Measurements from ENCODE around the gene INPP5D.
"Not testable (repeated sequence)": the region's sequence is repeated elsewhere in the genome, so short reads cannot be mapped to it uniquely, and the experiment has no call there.

INPP5D gene

GRCh38 chr2:233189025-233189424 is 128.9 kb downstream of the INPP5D start:
- no CpG with 5 or more reads among the region's 8 CpGs for WGBS (ENCODE audit: extremely low coverage, insufficient coverage, low lambda C conversion rate)
- Histone ChIP-seq H3K27me3 (ENCODE audit: insufficient read depth, low read length, poor library complexity) (no peaks in the 10 kb centered on the region), H2AK5ac (ENCODE audit: low read length) (no peak overlapping the region), H3K4me1 (ENCODE audit: control insufficient read depth, low read depth, low read length) (no peaks in the 10 kb centered on the region), H3K4me2 (ENCODE audit: low read length) (no peak overlapping the region), H4K8ac (ENCODE audit: low read depth, low read length) (no peak overlapping the region), H3K56ac (ENCODE audit: low read length) (no peak overlapping the region), H3K36me3 (ENCODE audit: control insufficient read depth, insufficient read depth, low read length) (no peaks in the 10 kb centered on the region), H2BK5ac (ENCODE audit: low read length) (no peak overlapping the region), H3K79me1 (ENCODE audit: low read length) (no peaks in the 10 kb centered on the region), H3K4me3 (ENCODE audit: low read length) (no peak overlapping the region), H3K4ac (ENCODE audit: low read depth, low read length) (no peak overlapping the region), H4K5ac (ENCODE audit: low read length) (no peak overlapping the region), H3K9ac (ENCODE audit: low read length) (no peak overlapping the region), H3K27ac (ENCODE audit: low read depth, low read length) (no peak overlapping the region), H3K79me2 (ENCODE audit: control insufficient read depth, insufficient read depth, low read length) (no peaks in the 10 kb centered on the region), H3K18ac (ENCODE audit: low read length) (no peak overlapping the region), H2BK120ac (ENCODE audit: low read depth, low read length) (no peak overlapping the region), H2BK15ac (replicated peaks; ENCODE audit: low read depth) (no peak overlapping the region), H3K23ac (ENCODE audit: low read length) (no peak overlapping the region)
- no peak for DNase-seq

GRCh38 chr2:233191016-233191415 is 130.9 kb downstream of the INPP5D start:
- not testable (repeated sequence) for H4K5ac ChIP-seq (ENCODE audit: low read length); H3K27me3 ChIP-seq (ENCODE audit: insufficient read depth, low read length, poor library complexity); H3K4me3 ChIP-seq (ENCODE audit: low read length); H2BK15ac ChIP-seq (replicated peaks; ENCODE audit: low read depth); DNase-seq; H3K18ac ChIP-seq (ENCODE audit: low read length); H3K79me2 ChIP-seq (ENCODE audit: control insufficient read depth, insufficient read depth, low read length); H3K79me1 ChIP-seq (ENCODE audit: low read length); H3K4me2 ChIP-seq (ENCODE audit: low read length); H3K56ac ChIP-seq (ENCODE audit: low read length); H2BK5ac ChIP-seq (ENCODE audit: low read length); H3K27ac ChIP-seq (ENCODE audit: low read depth, low read length); H3K4me1 ChIP-seq (ENCODE audit: control insufficient read depth, low read depth, low read length); H2AK5ac ChIP-seq (ENCODE audit: low read length); H2BK120ac ChIP-seq (ENCODE audit: low read depth, low read length); H3K9ac ChIP-seq (ENCODE audit: low read length); H3K36me3 ChIP-seq (ENCODE audit: control insufficient read depth, insufficient read depth, low read length); H3K4ac ChIP-seq (ENCODE audit: low read depth, low read length); H4K8ac ChIP-seq (ENCODE audit: low read depth, low read length); H3K23ac ChIP-seq (ENCODE audit: low read length)
- WGBS (ENCODE audit: extremely low coverage, insufficient coverage, low lambda C conversion rate), result no CpG with 5 or more reads among the region's 2 CpGs

GRCh38 chr2:233193738-233194137 is 133.6 kb downstream of the INPP5D start:
- Histone ChIP-seq H4K5ac (ENCODE audit: low read length) (no peak overlapping the region), H3K23ac (ENCODE audit: low read length) (no peak overlapping the region), H3K4me3 (ENCODE audit: low read length) (no peak overlapping the region), H2BK15ac (replicated peaks; ENCODE audit: low read depth) (no peak overlapping the region), H3K9ac (ENCODE audit: low read length) (no peak overlapping the region), H2AK5ac (ENCODE audit: low read length) (no peak overlapping the region), H3K27me3 (ENCODE audit: insufficient read depth, low read length, poor library complexity) (no peaks in the 10 kb centered on the region), H3K27ac (ENCODE audit: low read depth, low read length) (no peak overlapping the region), H3K18ac (ENCODE audit: low read length) (no peak overlapping the region), H3K56ac (ENCODE audit: low read length) (no peak overlapping the region), H3K79me1 (ENCODE audit: low read length) (no peaks in the 10 kb centered on the region), H3K4me1 (ENCODE audit: control insufficient read depth, low read depth, low read length) (no peaks in the 10 kb centered on the region), H3K79me2 (ENCODE audit: control insufficient read depth, insufficient read depth, low read length) (no peaks in the 10 kb centered on the region), H3K36me3 (ENCODE audit: control insufficient read depth, insufficient read depth, low read length) (no peaks in the 10 kb centered on the region), H2BK5ac (ENCODE audit: low read length) (no peak overlapping the region), H3K4ac (ENCODE audit: low read depth, low read length) (no peak overlapping the region), H4K8ac (ENCODE audit: low read depth, low read length) (no peak overlapping the region), H2BK120ac (ENCODE audit: low read depth, low read length) (no peak overlapping the region), H3K4me2 (ENCODE audit: low read length) (no peak overlapping the region)
- no CpG with 5 or more reads among the region's 11 CpGs for WGBS (ENCODE audit: extremely low coverage, insufficient coverage, low lambda C conversion rate)
- DNase-seq, result no peak

- no CpG with 5 or more reads among the region's 5 CpGs for WGBS (ENCODE audit: extremely low coverage, insufficient coverage, low lambda C conversion rate)
- H3K79me1 ChIP-seq (ENCODE audit: low read length), result no peaks in the 10 kb centered on the region
- no peak overlapping the region for H3K23ac ChIP-seq (ENCODE audit: low read length)
- no peak for DNase-seq
- no peak overlapping the region for H3K9ac ChIP-seq (ENCODE audit: low read length)
- H2BK15ac ChIP-seq (replicated peaks; ENCODE audit: low read depth), result no peak overlapping the region
- no peak overlapping the region for H2BK5ac ChIP-seq (ENCODE audit: low read length)
- no peak overlapping the region for H3K4me3 ChIP-seq (ENCODE audit: low read length)
- H3K36me3 ChIP-seq (ENCODE audit: control insufficient read depth, insufficient read depth, low read length), result no peaks in the 10 kb centered on the region
- H2BK120ac ChIP-seq (ENCODE audit: low read depth, low read length), result no peak overlapping the region
- H3K79me2 ChIP-seq (ENCODE audit: control insufficient read depth, insufficient read depth, low read length), result no peaks in the 10 kb centered on the region
- H2AK5ac ChIP-seq (ENCODE audit: low read length), result no peak overlapping the region
- no peaks in the 10 kb centered on the region for H3K27me3 ChIP-seq (ENCODE audit: insufficient read depth, low read length, poor library complexity)
- H3K4ac ChIP-seq (ENCODE audit: low read depth, low read length), result no peak overlapping the region
- no peak overlapping the region for H4K8ac ChIP-seq (ENCODE audit: low read depth, low read length)
- H3K56ac ChIP-seq (ENCODE audit: low read length), result no peak overlapping the region
- no peaks in the 10 kb centered on the region for H3K4me1 ChIP-seq (ENCODE audit: control insufficient read depth, low read depth, low read length)
- no peak overlapping the region for H3K27ac ChIP-seq (ENCODE audit: low read depth, low read length)
- H3K18ac ChIP-seq (ENCODE audit: low read length), result no peak overlapping the region
- H3K4me2 ChIP-seq (ENCODE audit: low read length), result no peak overlapping the region
- H4K5ac ChIP-seq (ENCODE audit: low read length), result no peak overlapping the region
Measured at GRCh38 chr2:233195027-233195426, 134.9 kb downstream of the INPP5D start.

- Histone ChIP-seq H3K36me3 (ENCODE audit: control insufficient read depth, insufficient read depth, low read length) (no peaks in the 10 kb centered on the region), H3K27me3 (ENCODE audit: insufficient read depth, low read length, poor library complexity) (no peaks in the 10 kb centered on the region), H3K9ac (ENCODE audit: low read length) (no peak overlapping the region), H2BK15ac (replicated peaks; ENCODE audit: low read depth) (no peak overlapping the region), H3K79me2 (ENCODE audit: control insufficient read depth, insufficient read depth, low read length) (no peaks in the 10 kb centered on the region), H3K27ac (ENCODE audit: low read depth, low read length) (no peak overlapping the region), H2BK120ac (ENCODE audit: low read depth, low read length) (no peak overlapping the region), H3K79me1 (ENCODE audit: low read length) (no peaks in the 10 kb centered on the region), H4K5ac (ENCODE audit: low read length) (no peak overlapping the region), H3K4me2 (ENCODE audit: low read length) (no peak overlapping the region), H4K8ac (ENCODE audit: low read depth, low read length) (no peak overlapping the region), H3K4me1 (ENCODE audit: control insufficient read depth, low read depth, low read length) (no peaks in the 10 kb centered on the region), H3K4ac (ENCODE audit: low read depth, low read length) (no peak overlapping the region), H3K56ac (ENCODE audit: low read length) (no peak overlapping the region), H3K23ac (ENCODE audit: low read length) (no peak overlapping the region), H3K18ac (ENCODE audit: low read length) (no peak overlapping the region), H3K4me3 (ENCODE audit: low read length) (no peak overlapping the region), H2BK5ac (ENCODE audit: low read length) (no peak overlapping the region), H2AK5ac (ENCODE audit: low read length) (no peak overlapping the region)
- DNase-seq, result no peak
- WGBS (ENCODE audit: extremely low coverage, insufficient coverage, low lambda C conversion rate), result no CpG with 5 or more reads among the region's 6 CpGs
Measured at GRCh38 chr2:233197022-233197421, 136.9 kb downstream of the INPP5D start.

- Histone ChIP-seq H3K9ac (ENCODE audit: low read length) (no peak overlapping the region), H3K4me3 (ENCODE audit: low read length) (no peak overlapping the region), H2AK5ac (ENCODE audit: low read length) (no peak overlapping the region), H2BK120ac (ENCODE audit: low read depth, low read length) (no peak overlapping the region), H3K79me2 (ENCODE audit: control insufficient read depth, insufficient read depth, low read length) (no peaks in the 10 kb centered on the region), H4K8ac (ENCODE audit: low read depth, low read length) (no peak overlapping the region), H3K4me2 (ENCODE audit: low read length) (no peak overlapping the region), H2BK5ac (ENCODE audit: low read length) (no peak overlapping the region), H3K23ac (ENCODE audit: low read length) (no peak overlapping the region), H3K27ac (ENCODE audit: low read depth, low read length) (no peak overlapping the region), H3K18ac (ENCODE audit: low read length) (no peak overlapping the region), H3K56ac (ENCODE audit: low read length) (no peak overlapping the region), H3K79me1 (ENCODE audit: low read length) (no peaks in the 10 kb centered on the region), H3K4ac (ENCODE audit: low read depth, low read length) (no peak overlapping the region), H3K36me3 (ENCODE audit: control insufficient read depth, insufficient read depth, low read length) (no peaks in the 10 kb centered on the region), H4K5ac (ENCODE audit: low read length) (no peak overlapping the region), H3K27me3 (ENCODE audit: insufficient read depth, low read length, poor library complexity) (no peaks in the 10 kb centered on the region), H2BK15ac (replicated peaks; ENCODE audit: low read depth) (no peak overlapping the region), H3K4me1 (ENCODE audit: control insufficient read depth, low read depth, low read length) (no peaks in the 10 kb centered on the region)
- DNase-seq, result no peak
- WGBS (ENCODE audit: extremely low coverage, insufficient coverage, low lambda C conversion rate), result no CpG with 5 or more reads among the region's 12 CpGs
Measured at GRCh38 chr2:233198026-233198425, 137.9 kb downstream of the INPP5D start.

Measured in mesendoderm (in vitro differentiated cells).